ENCODE data around the gene FBXW5. TPM values are rescaled to one million over a fixed set of nuclear protein-coding genes. Genes with fewer than 3 reads are reported as not detected.

The FBXW5 gene
- total RNA-seq, 1 experiment from 2014 or later: 88.0 TPM

DNA sequence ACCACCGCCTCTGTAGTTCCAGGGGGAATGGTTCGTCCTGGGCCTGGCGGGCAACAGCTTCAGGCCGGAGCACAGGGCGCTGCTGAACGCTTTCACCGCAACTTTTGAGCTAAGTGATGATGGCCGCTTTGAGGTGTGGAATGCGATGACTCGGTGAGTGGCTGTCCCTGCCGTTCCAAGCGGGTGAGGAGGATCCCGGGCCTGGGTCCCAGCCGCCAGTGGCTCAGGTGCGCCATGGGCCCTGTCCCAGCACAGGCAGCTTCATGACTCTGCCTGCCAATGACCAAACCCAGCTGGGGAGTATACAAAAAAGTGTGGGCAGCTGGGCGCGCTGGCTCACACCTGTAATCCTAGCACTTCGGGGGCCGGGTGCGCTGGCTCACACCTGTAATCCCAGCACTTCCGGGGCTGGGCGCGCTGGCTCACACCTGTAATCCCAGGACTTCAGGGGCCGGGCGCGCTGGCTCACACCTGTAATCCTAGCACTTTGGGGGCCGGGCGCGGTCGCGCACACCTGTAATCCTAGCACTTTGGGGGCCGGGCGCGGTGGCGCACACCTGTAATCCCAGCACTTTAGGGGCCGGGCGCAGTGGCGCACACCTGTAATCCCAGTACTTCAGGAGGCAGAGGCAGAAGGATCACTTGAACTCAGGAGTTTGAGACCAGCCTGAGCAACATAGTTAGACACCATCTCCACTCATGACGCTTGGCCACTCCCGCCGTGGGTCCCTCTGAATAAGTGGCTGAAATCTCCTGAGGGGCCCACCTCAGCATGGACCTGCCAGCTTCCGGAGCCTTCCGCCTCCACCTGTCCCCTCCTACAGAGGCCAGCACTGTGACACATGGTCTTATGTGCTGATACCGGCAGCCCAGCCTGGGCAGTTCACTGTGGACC is 8.6 kb upstream of the FBXW5 start:
- H4K20me1 ChIP-seq (ENCODE audit: insufficient read depth): no peaks in the 10 kb centered on the region
- no peaks in the 10 kb centered on the region for H3K27me3 ChIP-seq (ENCODE audit: insufficient read depth, low read length)
- H3K4me3 ChIP-seq (replicated peaks in 1 of 2; ENCODE audit: low read depth in 1 of 2, low read length in 2 of 2): no peak overlapping the region
- H3K4me2 ChIP-seq (ENCODE audit: low read length): no peak overlapping the region
- no peak overlapping the region for H2AFZ ChIP-seq (ENCODE audit: low read depth, low read length, poor library complexity, severe bottlenecking)
- no peaks in the 10 kb centered on the region for H3K36me3 ChIP-seq (ENCODE audit: control insufficient read depth in 1 of 2, insufficient read depth in 2 of 2, low read length in 2 of 2)
- ChIA-PET RAD21 (ENCODE audit: low non-redundant PET in 1 of 2, low total read pairs in 2 of 2, uncharacterized antibody in 2 of 2, unreplicated experiment in 2 of 2) (no interaction called here), CTCF (no interaction called here), POLR2A (no interaction called here)
- intact Hi-C loops (cut with micrococcal nuclease): no loop called here
- no peak overlapping the region for H3K27ac ChIP-seq (ENCODE audit: low read depth, low read length)
- H3K9ac ChIP-seq (ENCODE audit: low read length): no peak overlapping the region
- H3K4me1 ChIP-seq (ENCODE audit: control insufficient read depth in 1 of 2, insufficient read depth in 2 of 2, low read length in 2 of 2): peaks cover 19 to 30% of the 10 kb centered on the region in 2 experiments
- no peaks in the 10 kb centered on the region for H3K9me3 ChIP-seq (ENCODE audit: control insufficient read depth in 1 of 2, insufficient read depth in 1 of 2, low read depth in 1 of 2, low read length in 2 of 2)
- no peak for TF ChIP-seq ZNF274 (IDR thresholded peaks at IDR 0.05; ENCODE audit: low read depth, low read length)
- no peak for TF ChIP-seq REST (IDR thresholded peaks at IDR 0.05; ENCODE audit: low read depth)
- no peak for TF ChIP-seq ELF1 (IDR thresholded peaks at IDR 0.05; ENCODE audit: borderline replicate concordance, low read depth)
- TF ChIP-seq SRF (IDR thresholded peaks at IDR 0.05; ENCODE audit: low read depth): no peak
- TF ChIP-seq POLR2A (IDR thresholded peaks at IDR 0.05; ENCODE audit: borderline replicate concordance, extremely low read depth, insufficient read depth, insufficient read length): no peak
- no peak for TF ChIP-seq JUND (IDR thresholded peaks at IDR 0.05)
- TF ChIP-seq, protein P1, sequence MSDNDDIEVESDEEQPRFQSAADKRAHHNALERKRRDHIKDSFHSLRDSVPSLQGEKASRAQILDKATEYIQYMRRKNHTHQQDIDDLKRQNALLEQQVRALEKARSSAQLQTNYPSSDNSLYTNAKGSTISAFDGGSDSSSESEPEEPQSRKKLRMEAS (IDR thresholded peaks at IDR 0.05): no peak
- H3K9me2 ChIP-seq (ENCODE audit: insufficient read depth): no peaks in the 10 kb centered on the region
- no TSS peak for BruUV-seq (replicated peaks)
- no peaks in the 10 kb centered on the region for H3K79me2 ChIP-seq (ENCODE audit: insufficient read depth, low read length)
- no peak for ATAC-seq
- DNase-seq (ENCODE audit: low read depth, low spot score): no peak

Data from HCT116 (cell line).